Measurements from ENCODE around the gene LMF1. TPM values are rescaled to one million over a fixed set of nuclear protein-coding genes. Genes with fewer than 3 reads are reported as not detected.

Gene LMF1
- total and polyA plus RNA-seq, 9 of the 15 experiments (the other 6 are each of a cell fraction or from before 2014, with no cell fraction given), result 0.11 to 1.6 (median 0.55) TPM; not detected in 1

GRCh38 chr16:970766-971581, at the start of gene LMF1 (continued):
- TF ChIP-seq IRF1 (CRISPR knock-in tag; IDR thresholded peaks at IDR 0.05; ENCODE audit: borderline replicate concordance) (no peak), GATAD2A (IDR thresholded peaks at IDR 0.05) (0 out of 2 replicates have a peak, but pooled peaks have one; percentile 12), CHD2 (IDR thresholded peaks at IDR 0.05; ENCODE audit: low read depth, low read length) (no peak), SMAD4 (CRISPR knock-in tag; conservative IDR thresholded peaks at IDR 0.05) (0 out of 2 replicates have a peak, but pooled peaks have one; percentile 29), HMG20B (CRISPR knock-in tag; IDR thresholded peaks at IDR 0.05) (no peak), CBX5 (IDR thresholded peaks at IDR 0.05; ENCODE audit: borderline replicate concordance, low read depth) (no peak), ZNF583 (CRISPR knock-in tag; IDR thresholded peaks at IDR 0.05) (no peak), ZNF395 (CRISPR knock-in tag; IDR thresholded peaks at IDR 0.05) (no peak), ZNF165 (CRISPR knock-in tag; IDR thresholded peaks at IDR 0.05; ENCODE audit: borderline replicate concordance) (no peak), ZNF512 (tag; IDR thresholded peaks at IDR 0.05) (no peak), ZHX1 (conservative IDR thresholded peaks at IDR 0.05; ENCODE audit: low read length) (no peak), EP400 (IDR thresholded peaks at IDR 0.05) (no peak), RBFOX2 (IDR thresholded peaks at IDR 0.05; ENCODE audit: low read depth, low read length) (peak; percentile 87), RFX1 (IDR thresholded peaks at IDR 0.05) (no peak), E2F6 (IDR thresholded peaks at IDR 0.05; ENCODE audit: borderline replicate concordance in 1 of 2, extremely low read depth in 1 of 2, insufficient read depth in 1 of 2, insufficient read length in 1 of 2, low read depth in 1 of 2, low read length in 1 of 2, poor library complexity in 1 of 2, severe bottlenecking in 1 of 2) (peak in 1 of 2 experiments; percentile 45)

Measured in K562 (cell line).